Upper lobe of left lung (tissue), 6 donors: ENCODE measurements around the gene PRR22. TPM values are rescaled to one million over a fixed set of nuclear protein-coding genes. Genes with fewer than 3 reads are reported as not detected.

ENCODE experiments used
- ATAC-seq, 2 donors: fragments of 200-7000 bp; cut with Tn5 transposase; one replicate each; pipeline ENCODE4 v1.9.1; 2022; ENCODE audit warnings: mild to moderate bottlenecking in 2 of 2, moderate library complexity in 2 of 2; ENCODE audit not compliant: low FRiP score in 2 of 2
- DNase-seq, 2 donors: peaks; one replicate each; pipeline ENCODE4 v3.0.0-alpha.2; 2019 to 2020
- H3K27ac ChIP-seq, 4 donors: fragments of 200-600 bp; sonication (generic); one replicate each; pipeline ENCODE4 v1.5.1; 2016 to 2019
- H3K27me3 ChIP-seq, 4 donors: fragments of 200-600 bp; sonication (generic); one replicate each; pipeline ENCODE4 v1.5.1; 2017 to 2019
- H3K36me3 ChIP-seq, 4 donors: fragments of 200-600 bp; sonication (generic); one replicate each; pipeline ENCODE4 v1.5.1; 2016 to 2019
- H3K4me1 ChIP-seq, 4 donors: fragments of 200-600 bp; sonication (generic); one replicate each; pipeline ENCODE4 v1.5.1; 2018 to 2019
- H3K4me3 ChIP-seq, 4 donors: fragments of 200-600 bp; sonication (generic); one replicate each; pipeline ENCODE4 v1.5.1; 2017 to 2019; ENCODE audit warnings: mild to moderate bottlenecking in 2 of 4, moderate library complexity in 1 of 4
- H3K9me3 ChIP-seq, 4 donors: fragments of 200-600 bp; sonication (generic); one replicate each; pipeline ENCODE4 v1.5.1; 2018 to 2019
- EP300 ChIP-seq, 4 donors: sonication (generic); formaldehyde crosslinking; IDR thresholded peaks; one replicate each; pipeline ENCODE4 v1.5.1; 2017; ENCODE audit warnings: antibody characterized with exemption in 4 of 4, control low read depth in 2 of 4
- POLR2A ChIP-seq, 4 donors: fragments of 450-650 bp; IDR thresholded peaks; one replicate each; pipeline ENCODE4 v1.5.1; 2016 to 2017; ENCODE audit warnings: antibody characterized with exemption in 4 of 4, mild to moderate bottlenecking in 2 of 4
- POLR2AphosphoS5 ChIP-seq, 2 donors: sonication (generic); formaldehyde crosslinking; IDR thresholded peaks; one replicate each; pipeline ENCODE4 v1.5.1; 2017; ENCODE audit warnings: antibody characterized with exemption in 2 of 2
- WGBS, 2 donors: methylation state at CpG; one replicate each; pipeline ENCODE4 v1.1.5; 2017 to 2018; 5-methylcytosine and 5-hydroxymethylcytosine counted together
- total RNA-seq, 6 donors: library from RNA; depleted of rRNA in 4 of 6; stranded (reverse); fragments of >200 nt in 4 of 6; gene quantifications; one replicate each; pipeline versions ENCODE4 v1.1.0 to v1.2.1, GENCODE V29; 2016 to 2021
- TF ChIP-seq, protein P1 (sequence below), 6 experiments: fragments of 450-650 bp in 4 of 6; fragments of 200-600 bp in 2 of 6; sonication (generic) in 2 of 6; IDR thresholded peaks; one replicate each; pipeline ENCODE4 v1.5.1; 2016 to 2019; ENCODE audit warnings: antibody characterized with exemption in 6 of 6
- donor health status: DM: no; HTN: no; CAD: no; lungs with moderate emphysema.
- donor health status: DM: no; HTN: yes; CAD: no; lungs with severe emphysema.

PRR22 gene
- total RNA-seq, 6 donors from 2014 or later, result 1.8 to 4.4 (median 3.4) TPM

DNA sequence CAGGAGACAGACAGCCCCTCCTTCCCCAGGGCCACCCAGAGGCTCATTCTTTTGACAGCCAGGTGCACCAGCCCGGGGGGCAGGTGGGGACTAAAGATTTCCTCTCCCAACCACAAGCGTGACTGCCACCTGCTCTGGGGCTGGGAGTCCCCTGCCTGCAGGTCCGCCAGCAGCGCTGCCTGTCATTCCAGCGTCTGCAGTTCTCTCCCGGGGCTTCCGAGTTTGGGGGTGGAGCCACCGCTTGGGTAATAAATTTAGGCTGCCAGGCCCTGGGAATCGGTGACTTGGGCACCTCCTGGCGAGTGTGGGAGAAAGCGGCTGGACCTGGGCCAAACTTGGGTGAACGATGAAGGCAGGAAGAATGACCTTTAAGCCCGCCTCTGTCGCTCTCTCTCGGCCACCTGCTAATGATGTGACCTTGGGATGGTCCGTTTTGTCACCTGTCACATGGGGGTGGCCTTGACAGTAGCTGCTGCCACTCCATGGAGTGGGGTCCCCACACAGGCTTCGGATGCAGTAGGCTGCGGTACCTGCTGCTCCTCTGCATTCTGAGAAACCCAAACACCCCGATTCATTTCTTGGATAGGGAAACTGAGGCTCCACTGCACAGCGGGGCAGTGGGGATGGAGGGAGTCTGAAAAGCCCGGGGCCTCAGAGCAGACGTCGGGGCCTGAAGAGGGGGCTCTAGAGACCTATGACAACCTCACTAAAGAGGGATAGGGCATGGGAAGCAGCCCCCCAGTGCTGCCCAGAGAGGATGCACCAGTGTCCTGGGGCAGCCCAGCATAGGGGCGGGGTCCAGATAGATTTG, 42.2 kb upstream of the PRR22 start:
- peaks cover 0 to 7% (median 3%) of the 10 kb centered on the region in 4 donors for H3K27me3 ChIP-seq
- H3K4me1 ChIP-seq, result peaks cover 7 to 40% (median 19%) of the 10 kb centered on the region in 4 donors
- peak overlapping the region in 1 of 4 donors; percentile 54 for H3K4me3 ChIP-seq
- no peak for ATAC-seq
- no peak for TF ChIP-seq POLR2AphosphoS5 (IDR thresholded peaks at IDR 0.05)
- TF ChIP-seq, protein P1, sequence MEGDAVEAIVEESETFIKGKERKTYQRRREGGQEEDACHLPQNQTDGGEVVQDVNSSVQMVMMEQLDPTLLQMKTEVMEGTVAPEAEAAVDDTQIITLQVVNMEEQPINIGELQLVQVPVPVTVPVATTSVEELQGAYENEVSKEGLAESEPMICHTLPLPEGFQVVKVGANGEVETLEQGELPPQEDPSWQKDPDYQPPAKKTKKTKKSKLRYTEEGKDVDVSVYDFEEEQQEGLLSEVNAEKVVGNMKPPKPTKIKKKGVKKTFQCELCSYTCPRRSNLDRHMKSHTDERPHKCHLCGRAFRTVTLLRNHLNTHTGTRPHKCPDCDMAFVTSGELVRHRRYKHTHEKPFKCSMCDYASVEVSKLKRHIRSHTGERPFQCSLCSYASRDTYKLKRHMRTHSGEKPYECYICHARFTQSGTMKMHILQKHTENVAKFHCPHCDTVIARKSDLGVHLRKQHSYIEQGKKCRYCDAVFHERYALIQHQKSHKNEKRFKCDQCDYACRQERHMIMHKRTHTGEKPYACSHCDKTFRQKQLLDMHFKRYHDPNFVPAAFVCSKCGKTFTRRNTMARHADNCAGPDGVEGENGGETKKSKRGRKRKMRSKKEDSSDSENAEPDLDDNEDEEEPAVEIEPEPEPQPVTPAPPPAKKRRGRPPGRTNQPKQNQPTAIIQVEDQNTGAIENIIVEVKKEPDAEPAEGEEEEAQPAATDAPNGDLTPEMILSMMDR (IDR thresholded peaks at IDR 0.05), result peak in 2 of 6 experiments; percentile 8 to 36
- H3K9me3 ChIP-seq, result no peaks in the 10 kb centered on the region
- DNase-seq, result peak in 1 of 2 donors; percentile 77
- peak overlapping the region in 1 of 4 donors; percentile 39 for H3K27ac ChIP-seq
- H3K36me3 ChIP-seq, result no peaks in the 10 kb centered on the region
- 26 to 35% methylated on average over 8 to 21 of the region's 24 CpGs for WGBS, 2 donors

GRCh38 chr19:5825178-5825577, 40.6 kb upstream of the PRR22 start:
- ATAC-seq (no peak), DNase-seq (peak in 1 of 2 donors; percentile 84)
- Histone ChIP-seq H3K4me1 (peaks cover 7 to 41% (median 19%) of the 10 kb centered on the region in 4 donors), H3K27ac (no peak overlapping the region), H3K9me3 (no peaks in the 10 kb centered on the region), H3K4me3 (no peak overlapping the region), H3K27me3 (peaks cover 0 to 7% (median 3%) of the 10 kb centered on the region in 4 donors), H3K36me3 (no peaks in the 10 kb centered on the region)
- TF ChIP-seq POLR2A (IDR thresholded peaks at IDR 0.05), result no peak
- TF ChIP-seq EP300 (IDR thresholded peaks at IDR 0.05), result no peak
- TF ChIP-seq, protein P1 (IDR thresholded peaks at IDR 0.05), result no peak
- 93 to 95% methylated on average over 12 to 21 of the region's 21 CpGs for WGBS, 2 donors

DNA sequence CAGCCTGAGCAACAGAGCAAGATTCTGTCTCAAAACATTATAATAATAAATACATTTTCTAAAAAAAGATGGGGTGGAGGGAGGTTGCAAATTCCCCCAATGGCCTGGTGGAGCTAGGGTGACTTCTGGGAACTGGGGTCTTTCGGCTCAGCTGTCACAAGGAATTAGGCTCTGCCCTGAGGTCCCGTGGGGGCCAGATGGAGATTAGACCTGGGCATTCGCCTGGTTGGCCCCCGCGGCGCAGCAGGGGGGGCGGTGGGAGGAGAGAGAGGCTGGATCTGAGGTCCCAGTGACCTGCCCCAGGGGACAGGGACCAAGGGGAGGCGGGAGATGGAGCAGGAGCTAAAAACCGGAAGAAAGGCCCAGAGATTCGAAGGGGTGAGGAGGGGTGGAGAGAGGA, 40.2 kb upstream of the PRR22 start:
- TF ChIP-seq, protein P1 (IDR thresholded peaks at IDR 0.05), result no peak
- TF ChIP-seq EP300 (IDR thresholded peaks at IDR 0.05) (no peak), POLR2A (IDR thresholded peaks at IDR 0.05) (no peak), POLR2AphosphoS5 (IDR thresholded peaks at IDR 0.05) (no peak)
- Histone ChIP-seq H3K4me1 (peaks cover 7 to 41% (median 19%) of the 10 kb centered on the region in 4 donors), H3K36me3 (no peaks in the 10 kb centered on the region), H3K9me3 (no peaks in the 10 kb centered on the region), H3K27me3 (peaks cover 0 to 7% (median 3%) of the 10 kb centered on the region in 4 donors), H3K4me3 (no peak overlapping the region), H3K27ac (no peak overlapping the region)
- no peak for DNase-seq
- ATAC-seq, result no peak
- WGBS, 2 donors, result 91 to 93% methylated on average over 10 of the region's 10 CpGs

DNA sequence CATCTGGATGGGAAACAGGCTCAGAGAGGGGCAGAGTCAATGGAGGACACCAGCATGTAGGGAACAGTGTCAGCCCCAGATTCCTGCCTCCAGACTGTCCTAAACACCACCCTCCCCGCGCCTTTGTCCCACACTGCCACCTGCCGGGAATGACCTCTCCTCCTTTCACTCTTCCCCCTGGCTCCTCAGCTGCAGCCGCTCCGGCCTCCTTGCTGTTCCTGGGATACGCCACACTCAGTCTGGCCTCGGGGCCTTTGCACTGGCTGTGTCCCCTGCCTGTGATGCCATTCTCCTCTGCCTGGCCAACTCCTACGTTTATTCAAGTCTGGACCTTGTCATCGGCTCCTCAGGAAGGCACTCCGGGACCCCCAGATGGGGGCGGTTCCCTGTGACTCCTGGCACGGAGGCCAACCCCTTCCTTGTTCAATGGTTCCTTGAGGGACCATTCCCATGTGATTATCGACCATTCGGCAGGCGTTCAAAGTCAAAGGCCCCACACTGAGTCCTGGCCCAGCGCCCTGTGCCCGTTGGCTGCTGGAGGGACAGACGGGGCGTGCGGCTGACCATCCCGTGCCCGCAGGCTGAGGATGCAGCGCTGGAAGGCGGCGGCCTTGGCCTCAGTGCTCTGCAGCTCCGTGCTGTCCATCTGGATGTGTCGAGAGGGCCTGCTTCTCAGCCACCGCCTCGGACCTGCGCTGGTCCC, 39.2 kb upstream of the PRR22 start:
- H3K36me3 ChIP-seq, result no peaks in the 10 kb centered on the region
- no peak overlapping the region for H3K27ac ChIP-seq
- DNase-seq, result peak; percentile 28 to 81
- no peaks in the 10 kb centered on the region for H3K27me3 ChIP-seq
- no peak for ATAC-seq
- H3K9me3 ChIP-seq, result no peaks in the 10 kb centered on the region
- TF ChIP-seq POLR2AphosphoS5 (IDR thresholded peaks at IDR 0.05) (no peak), EP300 (IDR thresholded peaks at IDR 0.05) (no peak), POLR2A (IDR thresholded peaks at IDR 0.05) (no peak)
- TF ChIP-seq, protein P1 (IDR thresholded peaks at IDR 0.05), result peak in 2 of 6 experiments; percentile 11 to 24
- H3K4me1 ChIP-seq, result peaks cover 3 to 34% (median 13%) of the 10 kb centered on the region in 4 donors
- WGBS, 2 donors, result 80 to 91% methylated on average over 8 to 30 of the region's 30 CpGs
- H3K4me3 ChIP-seq, result no peak overlapping the region
